IMR-90 (cell line): Measurements from ENCODE around the gene PRB3. TPM values are rescaled to one million over a fixed set of nuclear protein-coding genes. Genes with fewer than 3 reads are reported as not detected.

ENCODE experiments used
- polyA plus RNA-seq, 3 experiments: library from polyadenylated mRNA; depleted of rRNA; stranded (reverse); fragments of >200 nt; gene quantifications; 2 replicates each; pipeline ENCODE4 v1.2.3, GENCODE V29; 2012; ENCODE audit warnings: low replicate concordance in 1 of 3
- total RNA-seq: library from RNA; depleted of rRNA; stranded (reverse); fragments of >200 nt; gene quantifications from 2 replicates; pipeline ENCODE4 v1.2.3, GENCODE V29; 2012; rRNA removed

The PRB3 gene
- total and polyA plus RNA-seq, 2 of the 4 experiments (the other 2 are of a cell fraction): not detected

Other genes with a start within 250 kb of the PRB3 start
- 5.0 and 8.1 TPM in 2 replicates for gene TAS2R19, start 247.1 kb downstream of the PRB3 start, total RNA-seq
- 0.24 and 0.29 TPM in 2 replicates for gene TAS2R19, start 247.1 kb downstream of the PRB3 start, polyA plus RNA-seq (2012; rRNA removed)
- 4.3 and 8.6 TPM in 2 replicates for gene TAS2R31, start 238.3 kb downstream of the PRB3 start, total RNA-seq
- 0.10 and 0.24 TPM in 2 replicates for gene TAS2R31, start 238.3 kb downstream of the PRB3 start, polyA plus RNA-seq (2012; rRNA removed)
- gene TAS2R46, start 207.4 kb downstream of the PRB3 start, total RNA-seq: 3.3 and 4.7 TPM in 2 replicates
- 0.09 TPM in 1 of 2 replicates, not detected in the other for gene TAS2R46, start 207.4 kb downstream of the PRB3 start, polyA plus RNA-seq (2012; rRNA removed)
- gene TAS2R43, start 177.4 kb downstream of the PRB3 start, total RNA-seq: 0.90 and 1.9 TPM in 2 replicates
- gene TAS2R43, start 177.4 kb downstream of the PRB3 start, polyA plus RNA-seq (2012; rRNA removed): not detected in 2 replicates
- 5.0 and 7.2 TPM in 2 replicates for gene TAS2R30, start 135.1 kb downstream of the PRB3 start, total RNA-seq
- 0.03 TPM in 1 of 2 replicates, not detected in the other for gene TAS2R30, start 135.1 kb downstream of the PRB3 start, polyA plus RNA-seq (2012; rRNA removed)
- 2.7 and 4.7 TPM in 2 replicates for gene SMIM10L1, start 98.5 kb downstream of the PRB3 start, total RNA-seq
- gene SMIM10L1, start 98.5 kb downstream of the PRB3 start, polyA plus RNA-seq (2012; rRNA removed): 4.5 and 5.3 TPM in 2 replicates
- not detected in 2 replicates for gene TAS2R42, start 82.8 kb downstream of the PRB3 start, total RNA-seq
- gene TAS2R42, start 82.8 kb downstream of the PRB3 start, polyA plus RNA-seq (2012; rRNA removed): not detected in 2 replicates
- not detected in 2 replicates for gene PRB4, start 40.7 kb upstream of the PRB3 start, total RNA-seq
- gene PRB4, start 40.7 kb upstream of the PRB3 start, polyA plus RNA-seq (2012; rRNA removed): not detected in 2 replicates
- gene PRB2, start 125.9 kb upstream of the PRB3 start, total RNA-seq: not detected in 2 replicates
- gene PRB2, start 125.9 kb upstream of the PRB3 start, polyA plus RNA-seq (2012; rRNA removed): not detected in 2 replicates